HepG2 (cell line): ENCODE results near the gene TSC22D2. TPM values are rescaled to one million over a fixed set of nuclear protein-coding genes. Genes with fewer than 3 reads are reported as not detected.

Experiments
- ARID2 ChIP-seq: sonication (generic); formaldehyde crosslinking; IDR thresholded peaks from 2 replicates; pipeline ENCODE4 v1.8.1; 2022; ENCODE audit warnings: mild to moderate bottlenecking, missing genetic modification reagents, borderline replicate concordance
- ARNT ChIP-seq: fragments of 450-650 bp; IDR thresholded peaks from 2 replicates; pipeline ENCODE4 v1.6.1; 2017
- CEBPG ChIP-seq: IDR thresholded peaks from 2 replicates; pipeline ENCODE4 v1.6.1; 2016
- E2F5 ChIP-seq: sonication (generic); formaldehyde crosslinking; conservative IDR thresholded peaks from 2 replicates; pipeline ENCODE4 v1.4.0; 2020; ENCODE audit warnings: missing genetic modification reagents
- EED ChIP-seq: sonication (generic); formaldehyde crosslinking; IDR thresholded peaks from 2 replicates; pipeline ENCODE4 v1.5.0; 2020; ENCODE audit warnings: mild to moderate bottlenecking, missing genetic modification reagents
- ETS1 ChIP-seq: sonication (generic); formaldehyde crosslinking; IDR thresholded peaks from 2 replicates; pipeline ENCODE4 v1.4.0; 2020; ENCODE audit warnings: missing genetic modification reagents
- GATAD2A ChIP-seq: IDR thresholded peaks from 2 replicates; pipeline ENCODE4 v1.6.1; 2016
- MED1 ChIP-seq: sonication (generic); formaldehyde crosslinking; IDR thresholded peaks from 2 replicates; pipeline ENCODE4 v1.4.0; 2020; ENCODE audit warnings: missing genetic modification reagents
- MEIS2 ChIP-seq: sonication (generic); formaldehyde crosslinking; IDR thresholded peaks from 2 replicates; pipeline ENCODE4 v1.9.0; 2021; ENCODE audit warnings: mild to moderate bottlenecking, missing genetic modification reagents
- MTA1 ChIP-seq: sonication (generic); formaldehyde crosslinking; IDR thresholded peaks from 2 replicates; pipeline ENCODE4 v1.4.0; 2020; ENCODE audit warnings: missing genetic modification reagents, mild to moderate bottlenecking, borderline replicate concordance
- NFYB ChIP-seq: sonication (generic); formaldehyde crosslinking; IDR thresholded peaks from 2 replicates; pipeline ENCODE4 v1.4.0; 2020; ENCODE audit warnings: missing genetic modification reagents
- PAF1 ChIP-seq: IDR thresholded peaks from 2 replicates; pipeline ENCODE4 v1.6.1; 2016; ENCODE audit warnings: missing genetic modification reagents, missing compliant biosample characterization
- PAX8 ChIP-seq: sonication (generic); formaldehyde crosslinking; IDR thresholded peaks from 2 replicates; pipeline ENCODE4 v1.8.0; 2022; ENCODE audit warnings: mild to moderate bottlenecking, missing genetic modification reagents, borderline replicate concordance
- PCBP1 ChIP-seq: fragments of 200-400 bp; formaldehyde crosslinking; IDR thresholded peaks from 2 replicates; pipeline ENCODE4 v1.6.1; 2017; ENCODE audit warnings: mild to moderate bottlenecking, low read depth, low read length, borderline replicate concordance
- POLR2AphosphoS5 ChIP-seq: IDR thresholded peaks from 2 replicates; pipeline ENCODE4 v1.6.1; 2012; ENCODE audit warnings: low read depth, low read length
- RXRB ChIP-seq: IDR thresholded peaks from 2 replicates; pipeline ENCODE4 v1.6.1; 2016; ENCODE audit warnings: borderline replicate concordance, missing genetic modification reagents, missing compliant biosample characterization
- XRCC5 ChIP-seq: fragments of 200-400 bp; formaldehyde crosslinking; optimal IDR thresholded peaks from 2 replicates; pipeline ENCODE3; 2017; ENCODE audit warnings: mild to moderate bottlenecking, low read length
- YEATS2 ChIP-seq: sonication (generic); formaldehyde crosslinking; IDR thresholded peaks from 2 replicates; pipeline ENCODE4 v1.4.0; 2020; ENCODE audit warnings: missing genetic modification reagents, borderline replicate concordance
- ZNF335 ChIP-seq: sonication (generic); formaldehyde crosslinking; IDR thresholded peaks from 2 replicates; pipeline ENCODE4 v1.4.0; 2020; ENCODE audit warnings: missing genetic modification reagents
- ZNF562 ChIP-seq: sonication (generic); formaldehyde crosslinking; IDR thresholded peaks from 2 replicates; pipeline ENCODE4 v1.8.0; 2022; ENCODE audit warnings: missing genetic modification reagents, borderline replicate concordance
- ZNF780A ChIP-seq: sonication (generic); formaldehyde crosslinking; IDR thresholded peaks from 2 replicates; pipeline ENCODE4 v1.8.0; 2022; ENCODE audit warnings: mild to moderate bottlenecking, missing genetic modification reagents, moderate library complexity
- polyA plus RNA-seq, 8 experiments: library from polyadenylated mRNA; depleted of rRNA in 3 of 8; stranded (reverse) in 7 of 8; unstranded in 1 of 8; fragments of >200 nt; fragmentation: Illumina TruSeq in 4 of 8; extraction: Trizol in 4 of 8; gene quantifications; 2 replicates each; pipeline versions ENCODE4 v1.2.1 to v1.2.3, GENCODE V29; 2011 to 2016; ENCODE audit warnings: low read depth in 4 of 8, missing spikeins in 1 of 8, mixed read lengths in 1 of 8; ENCODE audit not compliant: insufficient read depth in 1 of 8
- total RNA-seq, 5 experiments: library from RNA; depleted of rRNA; stranded (reverse); fragments of >200 nt; fragmentation: Illumina TruSeq; extraction: Trizol; gene quantifications; 2 replicates each; pipeline ENCODE4 v1.2.3, GENCODE V29; 2016; ENCODE audit warnings: low read depth in 1 of 5
- TF ChIP-seq, protein P1 (sequence below): sonication (generic); formaldehyde crosslinking; conservative IDR thresholded peaks from 2 replicates; pipeline ENCODE4 v1.5.0; 2020; ENCODE audit warnings: missing genetic modification reagents
- TF ChIP-seq, protein P2 (sequence below): sonication (generic); formaldehyde crosslinking; IDR thresholded peaks from 2 replicates; pipeline ENCODE4 v1.4.0; 2020; ENCODE audit warnings: missing genetic modification reagents, borderline replicate concordance
- TF ChIP-seq, protein P3 (sequence below): sonication (generic); formaldehyde crosslinking; IDR thresholded peaks from 2 replicates; pipeline ENCODE4 v1.5.0; 2020; ENCODE audit warnings: missing genetic modification reagents

TSC22D2 gene
- total and polyA plus RNA-seq, 2 of the 13 experiments (the other 11 are each of a cell fraction or from before 2014, with no cell fraction given) = 4.6 to 8.2 TPM

- TF ChIP-seq ZNF780A (CRISPR knock-in tag) (no peak), CEBPG (CRISPR knock-in tag) (peak; percentile 78), E2F5 (CRISPR knock-in tag) (no peak), YEATS2 (peak; percentile 41; the same call in 1 of the 2 replicates), NFYB (CRISPR knock-in tag) (peak; percentile 76), PAF1 (no peak), ETS1 (CRISPR knock-in tag) (no peak), MTA1 (CRISPR knock-in tag) (no peak), PCBP1 (no peak), EED (CRISPR knock-in tag) (no peak), ARNT (no peak), POLR2AphosphoS5 (no peak), RXRB (no peak), XRCC5 (no peak), MED1 (0 out of 2 replicates have a peak, but pooled peaks have one; percentile 37), MEIS2 (CRISPR knock-in tag) (no peak), ZNF335 (0 out of 2 replicates have a peak, but pooled peaks have one; percentile 37), ARID2 (CRISPR knock-in tag) (no peak), PAX8 (CRISPR knock-in tag) (no peak), ZNF562 (CRISPR knock-in tag) (no peak), GATAD2A (peak; percentile 52)
- TF ChIP-seq, protein P1, sequence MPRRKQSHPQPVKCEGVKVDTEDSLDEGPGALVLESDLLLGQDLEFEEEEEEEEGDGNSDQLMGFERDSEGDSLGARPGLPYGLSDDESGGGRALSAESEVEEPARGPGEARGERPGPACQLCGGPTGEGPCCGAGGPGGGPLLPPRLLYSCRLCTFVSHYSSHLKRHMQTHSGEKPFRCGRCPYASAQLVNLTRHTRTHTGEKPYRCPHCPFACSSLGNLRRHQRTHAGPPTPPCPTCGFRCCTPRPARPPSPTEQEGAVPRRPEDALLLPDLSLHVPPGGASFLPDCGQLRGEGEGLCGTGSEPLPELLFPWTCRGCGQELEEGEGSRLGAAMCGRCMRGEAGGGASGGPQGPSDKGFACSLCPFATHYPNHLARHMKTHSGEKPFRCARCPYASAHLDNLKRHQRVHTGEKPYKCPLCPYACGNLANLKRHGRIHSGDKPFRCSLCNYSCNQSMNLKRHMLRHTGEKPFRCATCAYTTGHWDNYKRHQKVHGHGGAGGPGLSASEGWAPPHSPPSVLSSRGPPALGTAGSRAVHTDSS (CRISPR knock-in tag) = no peak
- TF ChIP-seq, protein P2, sequence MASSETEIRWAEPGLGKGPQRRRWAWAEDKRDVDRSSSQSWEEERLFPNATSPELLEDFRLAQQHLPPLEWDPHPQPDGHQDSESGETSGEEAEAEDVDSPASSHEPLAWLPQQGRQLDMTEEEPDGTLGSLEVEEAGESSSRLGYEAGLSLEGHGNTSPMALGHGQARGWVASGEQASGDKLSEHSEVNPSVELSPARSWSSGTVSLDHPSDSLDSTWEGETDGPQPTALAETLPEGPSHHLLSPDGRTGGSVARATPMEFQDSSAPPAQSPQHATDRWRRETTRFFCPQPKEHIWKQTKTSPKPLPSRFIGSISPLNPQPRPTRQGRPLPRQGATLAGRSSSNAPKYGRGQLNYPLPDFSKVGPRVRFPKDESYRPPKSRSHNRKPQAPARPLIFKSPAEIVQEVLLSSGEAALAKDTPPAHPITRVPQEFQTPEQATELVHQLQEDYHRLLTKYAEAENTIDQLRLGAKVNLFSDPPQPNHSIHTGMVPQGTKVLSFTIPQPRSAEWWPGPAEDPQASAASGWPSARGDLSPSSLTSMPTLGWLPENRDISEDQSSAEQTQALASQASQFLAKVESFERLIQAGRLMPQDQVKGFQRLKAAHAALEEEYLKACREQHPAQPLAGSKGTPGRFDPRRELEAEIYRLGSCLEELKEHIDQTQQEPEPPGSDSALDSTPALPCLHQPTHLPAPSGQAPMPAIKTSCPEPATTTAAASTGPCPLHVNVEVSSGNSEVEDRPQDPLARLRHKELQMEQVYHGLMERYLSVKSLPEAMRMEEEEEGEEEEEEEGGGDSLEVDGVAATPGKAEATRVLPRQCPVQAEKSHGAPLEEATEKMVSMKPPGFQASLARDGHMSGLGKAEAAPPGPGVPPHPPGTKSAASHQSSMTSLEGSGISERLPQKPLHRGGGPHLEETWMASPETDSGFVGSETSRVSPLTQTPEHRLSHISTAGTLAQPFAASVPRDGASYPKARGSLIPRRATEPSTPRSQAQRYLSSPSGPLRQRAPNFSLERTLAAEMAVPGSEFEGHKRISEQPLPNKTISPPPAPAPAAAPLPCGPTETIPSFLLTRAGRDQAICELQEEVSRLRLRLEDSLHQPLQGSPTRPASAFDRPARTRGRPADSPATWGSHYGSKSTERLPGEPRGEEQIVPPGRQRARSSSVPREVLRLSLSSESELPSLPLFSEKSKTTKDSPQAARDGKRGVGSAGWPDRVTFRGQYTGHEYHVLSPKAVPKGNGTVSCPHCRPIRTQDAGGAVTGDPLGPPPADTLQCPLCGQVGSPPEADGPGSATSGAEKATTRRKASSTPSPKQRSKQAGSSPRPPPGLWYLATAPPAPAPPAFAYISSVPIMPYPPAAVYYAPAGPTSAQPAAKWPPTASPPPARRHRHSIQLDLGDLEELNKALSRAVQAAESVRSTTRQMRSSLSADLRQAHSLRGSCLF (CRISPR knock-in tag) = no peak
- TF ChIP-seq, protein P3, sequence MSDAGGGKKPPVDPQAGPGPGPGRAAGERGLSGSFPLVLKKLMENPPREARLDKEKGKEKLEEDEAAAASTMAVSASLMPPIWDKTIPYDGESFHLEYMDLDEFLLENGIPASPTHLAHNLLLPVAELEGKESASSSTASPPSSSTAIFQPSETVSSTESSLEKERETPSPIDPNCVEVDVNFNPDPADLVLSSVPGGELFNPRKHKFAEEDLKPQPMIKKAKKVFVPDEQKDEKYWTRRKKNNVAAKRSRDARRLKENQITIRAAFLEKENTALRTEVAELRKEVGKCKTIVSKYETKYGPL (CRISPR knock-in tag) = peak; percentile 82; the same call in 1 of the 2 replicates
These were observed 36.3 kb upstream of the TSC22D2 start (continued) for GRCh38 chr3:150371741-150372254.
